Measurements from ENCODE around the gene TSPAN11.
"Not testable (repeated sequence)": the region's sequence is repeated elsewhere in the genome, so short reads cannot be mapped to it uniquely, and the experiment has no call there.

The TSPAN11 gene

DNA sequence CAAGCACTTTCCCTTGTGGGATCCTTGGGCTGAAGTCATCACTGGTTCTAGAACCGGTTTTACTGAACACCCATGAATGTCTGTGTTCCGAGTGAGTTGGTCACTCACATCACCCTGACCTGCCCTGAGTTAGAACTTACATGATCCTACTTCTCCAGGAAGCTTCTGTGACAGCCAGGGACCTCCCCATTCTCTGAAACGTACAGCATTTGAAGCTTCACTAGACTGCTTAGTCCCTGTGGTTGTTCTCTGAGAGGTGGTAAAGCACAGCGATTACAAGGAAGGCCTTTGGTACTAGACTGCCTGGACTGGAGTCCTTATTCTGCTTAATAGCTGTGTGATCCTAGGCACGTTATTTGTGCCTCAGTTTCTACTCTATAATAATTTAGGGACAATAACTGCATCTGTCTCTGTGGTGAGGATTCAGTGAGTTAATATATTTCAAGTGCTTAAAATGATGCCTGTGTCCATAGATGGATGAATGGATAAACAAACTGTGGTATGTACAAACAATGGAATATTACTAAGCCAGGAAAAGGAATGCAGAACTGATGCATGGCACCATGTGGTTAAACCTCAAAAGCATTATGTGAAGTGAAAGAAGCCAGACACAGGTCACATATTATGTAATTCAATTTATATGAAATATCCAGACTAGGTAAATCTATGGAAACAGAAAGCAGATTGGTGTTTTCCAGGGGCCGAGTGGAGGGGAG, 92.4 kb downstream of the TSPAN11 start:
- Mint-ChIP-seq H3K9me3 (peaks cover 6% of the 10 kb centered on the region), H3K36me3 (ENCODE audit: low read depth) (no peaks in the 10 kb centered on the region), H3K4me3 (no peak overlapping the region), H3K27me3 (peaks cover 11% of the 10 kb centered on the region), H3K4me1 (ENCODE audit: low read depth) (no peaks in the 10 kb centered on the region), H3K27ac (no peak overlapping the region)

DNA sequence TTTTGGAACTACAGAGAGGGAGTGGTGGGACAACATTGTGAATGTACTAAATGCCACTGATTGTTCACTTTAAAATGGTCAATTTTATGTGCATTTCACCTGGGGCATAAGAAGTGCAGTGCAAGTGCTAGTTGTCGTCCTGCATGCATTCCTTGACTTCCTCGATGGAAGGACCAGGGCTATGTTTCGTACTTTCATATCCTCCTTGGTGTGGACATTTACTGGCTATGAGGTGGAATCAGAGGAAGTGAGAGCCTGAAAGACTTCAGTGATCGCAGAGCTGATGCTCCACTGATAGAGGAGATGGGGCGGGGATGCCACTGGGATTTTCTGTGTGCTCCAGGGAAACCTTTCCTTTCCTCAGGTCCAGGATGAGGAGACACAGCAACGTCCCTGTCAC, 93.0 kb downstream of the TSPAN11 start:
- H3K4me3 Mint-ChIP-seq: no peak overlapping the region
- H3K36me3 Mint-ChIP-seq (ENCODE audit: low read depth): no peaks in the 10 kb centered on the region
- H3K27ac Mint-ChIP-seq: no peak overlapping the region
- H3K4me1 Mint-ChIP-seq (ENCODE audit: low read depth): no peaks in the 10 kb centered on the region
- H3K9me3 Mint-ChIP-seq: peaks cover 6% of the 10 kb centered on the region
- H3K27me3 Mint-ChIP-seq: peaks cover 11% of the 10 kb centered on the region

DNA sequence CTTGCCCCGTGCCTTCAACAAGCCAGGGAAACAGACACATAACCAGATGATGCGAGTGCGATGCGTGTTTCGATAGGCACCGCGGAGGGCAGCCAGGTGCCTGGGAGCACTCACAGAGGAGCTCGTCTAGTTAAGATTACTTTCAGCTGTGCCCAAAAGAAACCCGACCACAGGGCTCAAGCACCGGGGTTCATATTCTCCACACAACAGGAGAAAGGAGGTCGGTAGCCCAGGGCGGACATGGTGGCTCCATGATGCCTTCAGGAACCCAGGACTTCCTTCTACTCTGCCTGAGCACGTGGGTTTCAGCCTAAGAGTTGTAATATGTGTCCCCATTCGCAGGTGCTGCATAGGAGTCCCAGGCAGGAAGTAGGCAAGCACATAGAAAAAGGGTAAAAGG, 93.4 kb downstream of the TSPAN11 start:
- Mint-ChIP-seq H3K36me3 (ENCODE audit: low read depth) (no peaks in the 10 kb centered on the region), H3K9me3 (peaks cover 6% of the 10 kb centered on the region), H3K4me3 (no peak overlapping the region), H3K27ac (no peak overlapping the region), H3K4me1 (ENCODE audit: low read depth) (no peaks in the 10 kb centered on the region), H3K27me3 (peaks cover 11% of the 10 kb centered on the region)

DNA sequence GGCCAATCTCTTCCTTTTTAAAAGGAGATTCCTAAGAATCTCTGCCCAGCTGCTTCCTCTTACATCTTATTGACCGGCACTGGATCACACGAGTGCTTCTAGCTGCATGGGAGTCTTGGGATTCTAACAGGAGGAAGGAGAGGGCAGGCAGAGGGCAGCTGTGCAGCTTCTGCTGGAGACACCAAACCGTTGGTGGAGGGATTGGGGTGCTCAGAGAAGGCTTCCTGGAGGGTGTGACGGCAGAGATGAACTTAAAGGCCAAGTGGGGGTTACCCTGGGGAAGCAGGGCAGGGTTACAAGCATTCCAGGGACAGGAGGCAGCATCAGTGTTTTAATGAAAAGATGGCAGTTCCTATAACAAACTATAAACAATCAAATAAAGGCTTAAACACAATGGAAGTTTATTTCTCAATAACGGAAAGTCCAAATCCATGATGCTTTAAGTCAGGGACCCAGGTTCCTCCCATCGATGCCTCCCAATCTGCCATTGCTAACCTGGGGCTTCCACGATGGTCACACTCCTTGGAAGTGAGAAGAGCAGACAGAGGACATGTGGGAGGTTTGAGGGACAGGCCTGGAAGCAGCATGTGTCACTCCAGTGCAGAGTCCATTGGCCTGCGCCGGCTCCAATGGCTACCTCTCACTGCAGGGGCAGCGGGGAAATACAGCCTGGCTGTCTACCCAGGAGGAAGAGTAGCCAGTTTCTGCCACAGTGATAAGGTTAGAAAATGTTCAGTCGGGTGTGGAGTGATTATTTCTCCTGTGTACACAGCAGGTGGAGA, 94.0 kb downstream of the TSPAN11 start:
- H3K9me3 Mint-ChIP-seq: peaks cover 6% of the 10 kb centered on the region
- H3K4me3 Mint-ChIP-seq: no peak overlapping the region
- H3K4me1 Mint-ChIP-seq (ENCODE audit: low read depth): no peaks in the 10 kb centered on the region
- H3K36me3 Mint-ChIP-seq (ENCODE audit: low read depth): no peaks in the 10 kb centered on the region
- peaks cover 11% of the 10 kb centered on the region for H3K27me3 Mint-ChIP-seq
- no peak overlapping the region for H3K27ac Mint-ChIP-seq

- Mint-ChIP-seq H3K9me3 (peaks cover 6% of the 10 kb centered on the region), H3K4me3 (no peak overlapping the region), H3K27me3 (peaks cover 11% of the 10 kb centered on the region), H3K36me3 (ENCODE audit: low read depth) (no peaks in the 10 kb centered on the region), H3K4me1 (ENCODE audit: low read depth) (no peaks in the 10 kb centered on the region), H3K27ac (no peak overlapping the region)
Observed at GRCh38 chr12:31021181-31021580, 94.6 kb downstream of the TSPAN11 start.

- Mint-ChIP-seq H3K4me3 (no peak overlapping the region), H3K4me1 (ENCODE audit: low read depth) (no peaks in the 10 kb centered on the region), H3K36me3 (ENCODE audit: low read depth) (no peaks in the 10 kb centered on the region), H3K9me3 (peaks cover 6% of the 10 kb centered on the region), H3K27ac (no peak overlapping the region), H3K27me3 (peaks cover 11% of the 10 kb centered on the region)
Observed at GRCh38 chr12:31021809-31022494, 95.4 kb downstream of the TSPAN11 start.

DNA sequence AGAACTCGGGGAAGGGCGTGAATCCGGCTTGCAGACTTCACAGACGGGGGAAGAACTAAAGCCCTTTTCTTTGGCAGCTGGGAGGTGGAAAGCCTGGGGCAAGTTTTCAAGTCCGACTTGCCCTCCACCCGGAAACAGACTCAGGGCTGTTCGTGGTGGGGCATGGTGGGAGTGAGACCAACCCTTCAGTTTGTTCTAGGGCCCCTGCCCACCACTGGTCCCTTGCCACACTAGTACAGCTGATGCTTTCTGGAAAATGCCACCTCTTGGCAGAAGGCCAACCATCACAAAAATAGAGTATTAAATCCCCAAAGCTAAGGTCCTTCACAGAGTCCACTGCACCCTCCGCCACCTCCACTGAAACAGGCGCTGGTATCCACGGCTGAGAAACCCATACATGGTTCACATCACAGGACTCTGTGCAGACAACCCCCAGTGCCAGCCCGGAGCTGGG, 96.8 kb downstream of the TSPAN11 start:
- Mint-ChIP-seq H3K4me3 (no peak overlapping the region), H3K36me3 (ENCODE audit: low read depth) (no peaks in the 10 kb centered on the region), H3K27ac (no peak overlapping the region), H3K27me3 (peaks cover 5% of the 10 kb centered on the region), H3K9me3 (peaks cover 6% of the 10 kb centered on the region), H3K4me1 (ENCODE audit: low read depth) (no peaks in the 10 kb centered on the region)

DNA sequence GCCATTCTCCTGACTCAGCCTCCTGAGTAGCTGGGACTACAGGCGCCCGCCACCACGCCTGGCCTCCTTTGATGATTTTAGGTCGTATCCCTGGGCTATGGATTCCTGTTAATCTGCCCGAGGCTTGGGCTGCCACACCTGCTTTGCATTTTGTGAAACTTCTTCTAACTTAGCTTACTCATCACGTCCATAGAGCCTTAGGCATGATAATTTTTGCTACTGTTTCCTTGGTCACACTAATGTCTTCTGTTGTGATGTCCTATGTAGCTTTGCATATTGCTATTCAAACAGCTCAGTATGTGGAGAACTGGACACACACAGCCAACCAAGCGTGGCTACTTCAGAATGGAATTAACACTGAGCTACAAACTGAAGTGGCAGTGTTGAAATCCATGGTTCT, 99.7 kb downstream of the TSPAN11 start:
- Mint-ChIP-seq H3K4me3 (no peak overlapping the region), H3K9me3 (no peaks in the 10 kb centered on the region), H3K27me3 (no peaks in the 10 kb centered on the region), H3K36me3 (ENCODE audit: low read depth) (no peaks in the 10 kb centered on the region), H3K4me1 (ENCODE audit: low read depth) (no peaks in the 10 kb centered on the region), H3K27ac (no peak overlapping the region)

DNA sequence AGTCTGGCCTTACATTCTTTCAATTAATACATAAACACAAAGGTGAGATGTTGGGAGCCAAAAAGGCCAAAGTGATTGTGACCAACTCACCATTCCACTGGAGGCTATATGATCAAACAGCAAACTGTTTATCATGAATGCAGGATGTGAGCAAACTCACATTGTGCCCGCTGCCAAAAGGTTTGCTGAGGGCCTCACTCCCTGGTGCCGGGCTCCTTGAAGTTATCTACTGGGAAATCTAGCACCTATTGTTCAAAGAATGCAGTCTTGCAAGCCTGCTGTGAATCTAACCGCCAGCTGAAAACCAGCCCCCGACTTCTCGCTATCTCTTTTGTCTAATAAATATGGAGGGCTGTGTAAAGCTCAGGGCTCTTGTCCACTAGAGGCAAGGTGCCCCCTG, 100.5 kb downstream of the TSPAN11 start:
- not testable (repeated sequence) for H3K4me3 Mint-ChIP-seq; H3K4me1 Mint-ChIP-seq (ENCODE audit: low read depth); H3K9me3 Mint-ChIP-seq; H3K27ac Mint-ChIP-seq; H3K27me3 Mint-ChIP-seq; H3K36me3 Mint-ChIP-seq (ENCODE audit: low read depth)

DNA sequence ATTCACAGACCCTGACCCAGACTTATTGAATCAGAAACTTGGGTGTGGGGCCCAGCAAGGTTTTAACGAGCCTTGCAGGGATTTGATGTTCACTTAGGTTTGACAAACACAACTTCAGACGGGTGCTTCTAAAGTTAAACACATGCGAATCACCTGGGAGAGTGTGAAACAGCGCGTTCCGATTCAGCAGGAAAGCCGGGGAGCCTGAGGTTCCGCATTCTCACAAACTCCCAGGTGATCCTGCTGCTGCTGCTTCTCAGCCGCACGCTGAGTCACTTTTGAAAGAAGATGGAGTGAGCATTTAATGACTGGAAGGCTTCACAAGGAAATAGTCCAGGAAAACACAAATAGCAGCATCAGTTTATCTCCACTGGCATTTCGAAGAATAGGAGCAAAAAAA, 102.9 kb downstream of the TSPAN11 start:
- H3K36me3 Mint-ChIP-seq (ENCODE audit: low read depth): no peaks in the 10 kb centered on the region
- no peaks in the 10 kb centered on the region for H3K9me3 Mint-ChIP-seq
- H3K27ac Mint-ChIP-seq: no peak overlapping the region
- no peaks in the 10 kb centered on the region for H3K4me1 Mint-ChIP-seq (ENCODE audit: low read depth)
- no peaks in the 10 kb centered on the region for H3K27me3 Mint-ChIP-seq
- no peak overlapping the region for H3K4me3 Mint-ChIP-seq

- Mint-ChIP-seq H3K9me3 (no peaks in the 10 kb centered on the region), H3K4me1 (ENCODE audit: low read depth) (no peaks in the 10 kb centered on the region), H3K27ac (no peak overlapping the region), H3K4me3 (no peak overlapping the region), H3K27me3 (no peaks in the 10 kb centered on the region), H3K36me3 (ENCODE audit: low read depth) (no peaks in the 10 kb centered on the region)
Observed at GRCh38 chr12:31029916-31030562, 103.5 kb downstream of the TSPAN11 start.

DNA sequence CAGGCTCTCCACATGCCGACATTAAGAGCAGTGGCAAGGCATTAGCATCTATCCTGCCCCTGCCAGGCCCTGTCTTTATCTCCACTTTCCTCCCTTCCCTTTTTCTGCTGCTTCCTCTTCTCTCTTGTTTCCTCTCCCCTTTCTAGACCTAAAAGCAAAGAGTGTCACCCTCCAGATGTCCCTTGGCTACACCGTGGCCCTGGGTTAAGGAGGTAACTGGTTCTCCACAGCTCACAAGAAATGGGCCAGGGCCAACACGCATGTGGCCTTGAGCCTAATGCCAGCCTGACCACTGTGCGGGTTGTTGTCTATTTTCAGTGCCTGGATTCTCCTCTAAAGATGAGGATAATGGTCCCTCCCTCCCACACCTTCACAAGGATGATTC, 105.4 kb downstream of the TSPAN11 start:
- Mint-ChIP-seq H3K4me3 (no peak overlapping the region), H3K4me1 (ENCODE audit: low read depth) (no peaks in the 10 kb centered on the region), H3K27me3 (no peaks in the 10 kb centered on the region), H3K36me3 (ENCODE audit: low read depth) (no peaks in the 10 kb centered on the region), H3K27ac (no peak overlapping the region), H3K9me3 (no peaks in the 10 kb centered on the region)

DNA sequence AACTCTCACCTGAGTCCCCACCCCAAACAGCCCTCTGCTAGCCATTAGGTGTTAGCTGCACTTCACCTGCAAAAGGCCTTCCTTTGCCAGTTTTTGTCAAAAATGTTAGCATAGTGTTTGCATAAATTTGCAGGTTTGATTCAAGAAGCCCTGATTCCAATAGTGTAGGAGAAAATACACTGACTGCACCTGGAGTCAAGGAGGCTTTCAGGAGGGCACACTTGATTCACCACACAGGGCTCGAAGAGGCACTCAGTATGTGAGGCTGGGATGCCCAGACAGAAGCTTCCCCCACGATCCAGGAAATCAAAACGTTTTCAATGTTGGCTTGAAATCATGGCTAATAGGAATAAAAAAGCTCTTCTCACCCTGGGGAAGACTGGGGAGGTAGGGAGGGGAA, 106.6 kb downstream of the TSPAN11 start:
- H3K9me3 Mint-ChIP-seq: no peaks in the 10 kb centered on the region
- H3K4me1 Mint-ChIP-seq (ENCODE audit: low read depth): no peaks in the 10 kb centered on the region
- no peaks in the 10 kb centered on the region for H3K36me3 Mint-ChIP-seq (ENCODE audit: low read depth)

DNA sequence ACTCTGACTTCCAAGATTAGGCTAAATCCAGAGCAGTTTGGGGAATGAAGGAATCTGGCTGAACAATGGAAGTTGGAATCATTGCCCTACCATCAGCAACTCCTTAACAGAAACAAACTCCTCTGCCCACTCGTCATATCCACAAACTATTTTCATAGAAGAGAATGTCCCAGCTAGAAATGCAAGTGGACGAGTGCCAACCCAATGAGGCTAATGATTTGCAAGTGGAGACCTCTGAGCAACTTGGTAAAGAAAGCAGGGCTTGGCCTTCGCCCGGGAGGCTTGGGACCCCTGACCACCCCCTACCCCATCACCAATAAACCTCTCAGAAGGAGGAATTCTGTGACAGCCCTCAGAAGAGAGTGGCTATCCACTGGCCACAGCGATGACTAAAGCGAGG, 107.1 kb downstream of the TSPAN11 start:
- Mint-ChIP-seq H3K27ac (no peak overlapping the region), H3K9me3 (no peaks in the 10 kb centered on the region), H3K4me1 (ENCODE audit: low read depth) (no peaks in the 10 kb centered on the region), H3K27me3 (peaks cover 6% of the 10 kb centered on the region), H3K36me3 (ENCODE audit: low read depth) (no peaks in the 10 kb centered on the region), H3K4me3 (no peak overlapping the region)

More for the DNA sequence above, 106.6 kb downstream of the TSPAN11 start:
- H3K27me3 Mint-ChIP-seq: peaks cover 5% of the 10 kb centered on the region
- H3K27ac Mint-ChIP-seq: no peak overlapping the region
- H3K4me3 Mint-ChIP-seq: no peak overlapping the region

DNA sequence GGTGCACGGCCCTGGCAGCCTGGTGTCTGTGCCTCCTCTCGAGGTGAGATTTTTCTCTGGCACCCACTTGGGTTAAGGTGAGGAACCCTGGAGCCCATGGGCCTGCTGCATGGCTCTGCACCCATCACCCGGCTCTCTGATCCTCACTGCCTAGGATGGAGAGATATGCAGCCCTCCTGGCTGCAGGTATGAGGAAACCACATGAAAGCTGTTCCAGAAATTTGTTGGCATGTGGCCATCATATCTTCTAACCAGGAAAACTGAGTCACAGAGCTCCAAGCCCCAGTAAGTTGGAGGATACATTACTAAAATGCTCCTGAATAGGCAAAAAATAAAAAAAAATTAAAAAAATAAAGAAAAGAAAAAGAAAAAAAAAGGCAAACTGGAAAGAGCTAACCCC, 107.8 kb downstream of the TSPAN11 start:
- Mint-ChIP-seq H3K27me3 (peaks cover 6% of the 10 kb centered on the region), H3K4me1 (ENCODE audit: low read depth) (no peaks in the 10 kb centered on the region), H3K27ac (no peak overlapping the region)

More for the DNA sequence above, 107.8 kb downstream of the TSPAN11 start:
- H3K9me3 Mint-ChIP-seq: no peaks in the 10 kb centered on the region
- H3K4me3 Mint-ChIP-seq: no peak overlapping the region
- no peaks in the 10 kb centered on the region for H3K36me3 Mint-ChIP-seq (ENCODE audit: low read depth)
